Dendritic cell treated with granulocyte-macrophage colony-stimulating factor and Interleukin-4, amounts not matched to agents 40 ng/mL and 50 ng/mL, for 4 days (primary cell): ENCODE results near the gene HDAC4.

ENCODE experiments used
- H3K27ac Mint-ChIP-seq: one replicate; pipeline ENCODE4 v1.8.0; 2022; ENCODE audit warnings: mild to moderate bottlenecking, mixed read lengths
- H3K27me3 Mint-ChIP-seq: one replicate; pipeline ENCODE4 v1.8.0; 2022; ENCODE audit warnings: mild to moderate bottlenecking, mixed read lengths
- H3K36me3 Mint-ChIP-seq: one replicate; pipeline ENCODE4 v1.8.0; 2022; ENCODE audit warnings: low read depth, mixed read lengths
- H3K4me1 Mint-ChIP-seq: one replicate; pipeline ENCODE4 v1.8.0; 2022; ENCODE audit warnings: low read depth, mixed read lengths
- H3K4me3 Mint-ChIP-seq: one replicate; pipeline ENCODE4 v1.8.0; 2022; ENCODE audit warnings: mild to moderate bottlenecking, moderate library complexity, mixed read lengths
- H3K9me3 Mint-ChIP-seq: one replicate; pipeline ENCODE4 v1.8.0; 2022; ENCODE audit warnings: mixed read lengths
- intact Hi-C: fragments of 100-400 bp; cut with micrococcal nuclease; formaldehyde crosslinking; loops from one replicate; pipeline ENCODE4 v1.15.0; 2022

The HDAC4 gene

GRCh38 chr2:239303711-239304532 is 96.9 kb downstream of the HDAC4 start:
- Mint-ChIP-seq H3K27me3 (no peaks in the 10 kb centered on the region), H3K4me3 (peak overlapping the region; percentile 62), H3K36me3 (peaks cover 10% of the 10 kb centered on the region), H3K4me1 (peaks cover 54% of the 10 kb centered on the region), H3K9me3 (no peaks in the 10 kb centered on the region), H3K27ac (peak overlapping the region; percentile 86)
- intact Hi-C loops = no loop called here

- H3K4me1 Mint-ChIP-seq = peaks cover 45% of the 10 kb centered on the region
- peak overlapping the region; percentile 62 for H3K4me3 Mint-ChIP-seq
- H3K27me3 Mint-ChIP-seq = no peaks in the 10 kb centered on the region
- H3K27ac Mint-ChIP-seq = peak overlapping the region; percentile 86
- peaks cover 10% of the 10 kb centered on the region for H3K36me3 Mint-ChIP-seq
- intact Hi-C loops = no loop called here
- no peaks in the 10 kb centered on the region for H3K9me3 Mint-ChIP-seq
Measured at GRCh38 chr2:239302808-239303557, 97.8 kb downstream of the HDAC4 start.

DNA sequence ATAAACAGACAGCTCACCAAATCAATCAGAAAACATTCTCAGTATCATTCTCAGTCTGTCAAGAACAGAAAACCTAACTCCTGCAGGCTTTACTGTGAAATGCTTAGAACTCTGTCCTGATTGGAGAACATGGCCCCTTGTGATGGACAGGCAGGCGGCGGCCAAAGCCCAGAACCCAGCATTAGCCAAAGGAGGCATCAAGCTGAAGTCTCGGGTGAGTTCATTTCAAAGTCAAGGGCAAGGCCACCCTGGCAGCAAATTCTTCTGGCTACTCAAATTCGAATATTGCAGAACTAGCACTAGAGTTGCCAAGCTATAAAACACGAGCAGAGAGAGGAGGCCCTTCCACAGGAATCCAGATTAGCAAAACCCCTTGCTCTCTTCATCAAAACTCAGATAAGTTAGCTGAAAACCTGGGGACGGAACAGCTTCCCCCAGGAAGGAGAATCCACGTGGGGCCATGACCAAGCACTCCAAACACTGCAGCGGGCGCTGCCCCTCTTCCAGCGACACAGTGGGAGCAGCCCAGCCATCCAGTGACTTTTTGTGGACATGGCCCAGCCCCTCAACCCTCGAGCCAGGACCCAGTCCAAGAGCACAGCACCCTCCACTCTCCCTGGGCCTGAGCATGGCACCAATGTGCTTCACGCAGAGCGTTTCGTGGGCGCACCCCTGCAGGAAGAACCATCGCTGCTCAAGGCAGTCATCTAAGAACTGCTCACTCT is 98.6 kb downstream of the HDAC4 start:
- Mint-ChIP-seq H3K4me3 (no peak overlapping the region), H3K9me3 (no peaks in the 10 kb centered on the region), H3K27ac (peak overlapping the region; percentile 86), H3K4me1 (peaks cover 40% of the 10 kb centered on the region), H3K27me3 (no peaks in the 10 kb centered on the region), H3K36me3 (peaks cover 10% of the 10 kb centered on the region)
- intact Hi-C loops = no loop called here

GRCh38 chr2:239300871-239301735 is 99.7 kb downstream of the HDAC4 start:
- peaks cover 38% of the 10 kb centered on the region for H3K4me1 Mint-ChIP-seq

GRCh38 chr2:239300242-239300641 is 100.6 kb downstream of the HDAC4 start:
- Mint-ChIP-seq H3K36me3 (peaks cover 10% of the 10 kb centered on the region), H3K27me3 (no peaks in the 10 kb centered on the region), H3K4me3 (no peak overlapping the region), H3K9me3 (no peaks in the 10 kb centered on the region), H3K27ac (peak overlapping the region; percentile 43), H3K4me1 (peaks cover 42% of the 10 kb centered on the region)
- intact Hi-C loops = no loop called here

More at GRCh38 chr2:239300871-239301735, 99.7 kb downstream of the HDAC4 start:
- no peaks in the 10 kb centered on the region for H3K27me3 Mint-ChIP-seq
- intact Hi-C loops = no loop called here
- no peak overlapping the region for H3K27ac Mint-ChIP-seq
- H3K4me3 Mint-ChIP-seq = no peak overlapping the region
- H3K36me3 Mint-ChIP-seq = peaks cover 10% of the 10 kb centered on the region
- no peaks in the 10 kb centered on the region for H3K9me3 Mint-ChIP-seq

GRCh38 chr2:239299218-239299939 is 101.4 kb downstream of the HDAC4 start:
- no peaks in the 10 kb centered on the region for H3K27me3 Mint-ChIP-seq
- peaks cover 10% of the 10 kb centered on the region for H3K36me3 Mint-ChIP-seq
- no peak overlapping the region for H3K4me3 Mint-ChIP-seq
- peak overlapping the region; percentile 43 for H3K27ac Mint-ChIP-seq
- H3K4me1 Mint-ChIP-seq = peaks cover 45% of the 10 kb centered on the region
- intact Hi-C loops = no loop called here
- H3K9me3 Mint-ChIP-seq = no peaks in the 10 kb centered on the region

- no peaks in the 10 kb centered on the region for H3K9me3 Mint-ChIP-seq
Measured at GRCh38 chr2:239298116-239298804, 102.6 kb downstream of the HDAC4 start.

GRCh38 chr2:239297142-239298004 is 103.4 kb downstream of the HDAC4 start:
- intact Hi-C loops = no loop called here
- Mint-ChIP-seq H3K27ac (no peak overlapping the region), H3K4me1 (peaks cover 30% of the 10 kb centered on the region), H3K27me3 (no peaks in the 10 kb centered on the region), H3K9me3 (no peaks in the 10 kb centered on the region), H3K4me3 (no peak overlapping the region), H3K36me3 (peaks cover 10% of the 10 kb centered on the region)

More at GRCh38 chr2:239298116-239298804, 102.6 kb downstream of the HDAC4 start:
- H3K4me3 Mint-ChIP-seq = no peak overlapping the region
- no peaks in the 10 kb centered on the region for H3K27me3 Mint-ChIP-seq
- peaks cover 10% of the 10 kb centered on the region for H3K36me3 Mint-ChIP-seq
- H3K27ac Mint-ChIP-seq = no peak overlapping the region
- intact Hi-C loops = no loop called here
- peaks cover 39% of the 10 kb centered on the region for H3K4me1 Mint-ChIP-seq

DNA sequence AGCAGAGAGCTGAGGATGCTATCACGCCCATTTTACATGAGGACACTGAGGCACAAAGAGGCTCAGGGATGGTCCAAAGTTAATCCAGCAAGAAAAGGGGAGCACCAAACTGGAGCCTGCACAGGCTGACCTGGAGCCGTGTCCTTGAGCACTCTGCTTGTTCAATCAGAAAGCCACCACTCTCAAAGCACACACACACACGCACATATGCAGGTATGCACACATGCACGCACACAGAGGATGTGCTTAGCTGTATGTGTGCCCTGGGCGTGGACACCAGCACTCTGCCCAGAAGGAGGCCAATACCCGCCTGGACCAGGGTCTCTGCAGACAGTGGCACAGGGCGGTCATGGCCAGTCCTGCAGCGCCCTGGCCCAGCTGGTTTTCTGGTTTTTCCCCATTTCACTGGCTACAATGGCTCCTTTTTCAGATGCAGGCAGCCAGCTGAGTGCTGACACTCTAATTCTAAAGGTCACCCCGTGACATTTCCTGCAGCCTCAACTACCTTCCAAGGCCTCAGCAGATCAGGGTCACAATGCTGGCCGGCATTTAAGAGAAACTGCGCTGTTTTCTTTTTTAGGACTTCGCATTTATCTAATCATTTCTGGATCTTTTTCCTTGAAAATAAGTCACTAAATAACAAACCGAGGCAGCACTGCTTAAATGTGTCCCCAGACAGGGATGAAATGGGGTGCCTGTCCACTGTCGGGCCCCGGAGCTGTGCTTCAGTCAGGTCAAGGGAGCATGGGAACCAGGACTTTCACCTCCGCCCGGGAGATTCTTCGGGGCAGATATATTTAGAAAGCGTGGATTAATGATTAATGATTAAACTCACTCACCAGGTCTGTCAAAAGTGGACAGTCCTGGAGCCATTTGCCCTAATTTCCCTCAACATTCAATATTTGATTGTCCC is 104.5 kb downstream of the HDAC4 start:
- peak overlapping the region; percentile 59 for H3K27ac Mint-ChIP-seq
- H3K4me1 Mint-ChIP-seq = peaks cover 19% of the 10 kb centered on the region

DNA sequence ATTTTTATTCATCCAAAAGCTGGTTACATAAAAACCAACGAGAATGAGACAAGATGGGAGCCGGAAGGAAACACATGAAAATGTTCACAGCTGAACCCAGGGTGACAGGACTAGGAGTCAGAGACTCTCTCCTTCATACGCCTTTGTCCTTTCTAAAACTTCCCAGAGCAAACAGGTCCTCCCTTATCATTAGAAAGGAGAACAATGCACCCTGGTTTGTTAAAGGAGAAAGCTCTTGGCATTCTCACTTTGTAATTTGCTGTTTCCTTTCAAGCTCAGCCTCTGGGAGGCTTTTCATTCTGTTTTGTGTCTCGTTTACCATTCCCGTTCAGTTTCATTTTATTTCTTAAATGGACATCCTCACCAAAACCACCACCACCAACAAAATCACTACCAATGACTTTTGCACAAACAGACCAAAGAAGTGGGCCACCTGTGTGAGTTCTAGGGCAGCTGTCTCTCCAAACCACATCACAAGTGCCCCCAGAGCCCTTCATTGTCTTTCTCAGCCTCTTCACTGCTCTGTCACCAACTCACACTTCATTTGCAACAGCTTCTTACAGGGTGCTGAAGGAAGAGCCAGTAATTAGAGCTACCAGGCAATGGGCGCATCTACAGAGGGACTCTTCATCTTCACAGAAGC is 105.3 kb downstream of the HDAC4 start:
- Mint-ChIP-seq H3K4me1 (peaks cover 21% of the 10 kb centered on the region), H3K9me3 (no peaks in the 10 kb centered on the region), H3K27me3 (no peaks in the 10 kb centered on the region), H3K4me3 (no peak overlapping the region), H3K36me3 (no peaks in the 10 kb centered on the region), H3K27ac (peak overlapping the region; percentile 59)
- intact Hi-C loops = no loop called here

More for the DNA sequence above, 104.5 kb downstream of the HDAC4 start:
- intact Hi-C loops = no loop called here
- no peak overlapping the region for H3K4me3 Mint-ChIP-seq
- H3K36me3 Mint-ChIP-seq = peaks cover 7% of the 10 kb centered on the region
- no peaks in the 10 kb centered on the region for H3K27me3 Mint-ChIP-seq
- H3K9me3 Mint-ChIP-seq = no peaks in the 10 kb centered on the region
